ENCODE measurements around the gene UCP2.

UCP2 gene

DNA sequence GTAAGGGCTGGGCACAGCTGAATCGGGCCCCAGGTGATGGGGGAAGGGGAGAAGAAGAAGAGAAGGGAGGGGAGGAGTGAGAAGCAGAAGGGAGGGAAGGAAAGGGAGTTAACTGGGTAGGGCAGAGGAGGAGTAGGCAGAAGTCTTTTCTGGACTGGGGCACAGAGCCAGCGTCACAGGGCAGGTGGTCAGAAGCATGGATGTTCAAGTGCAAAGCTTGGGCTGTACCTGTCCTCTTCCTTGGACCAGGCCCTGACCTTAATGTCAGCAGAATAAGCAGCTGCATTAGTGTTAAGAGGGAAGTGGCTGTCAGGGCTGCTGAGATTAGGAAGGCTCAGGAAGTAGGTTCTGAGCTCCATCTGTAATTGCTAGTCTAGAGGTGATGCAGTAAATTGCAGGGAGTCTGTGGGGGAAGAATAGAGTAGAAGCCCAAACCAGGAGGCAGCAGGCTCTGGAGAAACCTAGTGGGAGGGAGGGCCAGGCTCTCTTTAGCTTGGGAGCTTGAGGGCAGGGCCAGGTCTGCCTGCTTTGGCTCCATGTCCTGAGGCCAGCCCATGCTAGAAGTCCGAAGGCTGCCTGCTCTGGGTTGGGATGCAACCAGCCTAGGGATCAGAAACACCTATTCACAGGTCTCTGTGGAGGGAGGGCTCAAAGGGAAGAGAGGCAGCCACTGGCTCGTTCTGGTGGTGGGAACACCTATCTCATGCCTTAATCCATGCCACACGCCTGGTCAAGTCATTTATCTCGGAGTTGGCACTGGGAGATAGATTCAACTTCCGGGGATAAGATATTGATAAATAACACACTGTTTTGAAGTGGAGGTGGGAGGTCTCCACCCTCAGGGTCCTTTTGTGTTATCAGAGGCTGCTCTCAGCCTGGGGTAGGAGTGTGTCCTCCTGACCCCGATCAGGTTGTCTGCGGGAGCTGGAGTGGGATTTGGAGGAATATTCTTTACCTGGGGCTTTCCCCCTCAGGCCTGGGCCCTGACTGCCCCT lies 28.0 kb upstream of the UCP2 start:
- in situ Hi-C loops (cut with MboI; ENCODE audit: low sequenced_read_pairs), result no loop called here

GRCh38 chr11:74009675-74010305 lies 27.1 kb upstream of the UCP2 start:
- in situ Hi-C loops (cut with MboI; ENCODE audit: low sequenced_read_pairs), result no loop called here

DNA sequence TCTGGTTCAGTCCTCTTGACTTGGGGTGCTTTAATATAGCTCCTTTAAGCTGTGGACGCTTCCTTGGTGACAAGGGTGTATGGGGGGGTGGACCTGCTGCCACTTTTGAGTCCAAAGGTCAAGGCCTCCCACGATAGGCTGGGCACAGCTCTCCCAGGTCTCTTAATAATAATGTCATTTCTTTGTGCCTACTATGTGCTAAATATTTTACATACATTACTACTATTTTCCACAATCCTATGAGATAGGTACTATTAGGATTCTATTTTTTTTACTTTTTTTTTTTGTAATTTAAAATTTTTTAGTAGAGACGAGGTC lies 26.5 kb upstream of the UCP2 start:
- in situ Hi-C loops (cut with MboI; ENCODE audit: low sequenced_read_pairs), result no loop called here

- in situ Hi-C loops (cut with MboI; ENCODE audit: low sequenced_read_pairs), result no loop called here
These were observed 26.0 kb upstream of the UCP2 start, which contains the start of gene UCP3 for GRCh38 chr11:74008373-74009229. TSS of gene UCP3 (minus strand) at chr11:74009085. CDS start at chr11:74007042, 2,043 bp downstream.

DNA sequence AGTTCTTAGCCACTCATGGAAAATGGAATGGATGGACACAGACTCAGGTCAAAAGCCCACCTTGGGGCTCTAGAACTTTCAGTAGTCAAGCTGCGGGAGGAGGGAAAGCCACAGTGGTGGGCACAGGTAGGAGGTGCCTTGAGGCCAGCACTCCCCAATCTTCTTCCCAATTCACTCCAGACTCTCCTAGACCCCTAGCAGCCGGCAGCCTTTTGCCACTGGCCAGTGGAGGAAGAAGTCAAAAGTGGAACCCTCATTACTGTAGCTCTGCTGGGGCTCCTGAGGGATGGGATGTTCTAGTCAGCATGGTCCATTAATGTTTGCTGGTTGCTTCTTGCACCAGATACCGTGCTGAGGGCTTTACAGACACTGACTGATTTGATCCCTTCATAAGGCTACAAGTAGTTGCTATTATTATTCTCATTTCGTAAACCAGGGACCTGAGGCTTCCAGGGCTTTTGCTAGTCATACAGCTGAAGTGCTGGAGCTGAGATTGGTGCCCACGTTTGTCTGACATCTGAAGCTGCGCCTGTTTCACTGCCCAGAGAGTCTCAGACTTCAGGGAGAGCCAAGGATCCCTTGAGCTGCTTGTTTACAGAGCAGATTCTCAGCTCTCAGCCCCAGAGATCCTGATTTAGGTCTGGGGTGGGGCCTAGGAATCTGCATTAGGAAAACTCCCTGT lies 25.2 kb upstream of the UCP2 start:
- in situ Hi-C loops (cut with MboI; ENCODE audit: low sequenced_read_pairs), result no loop called here

DNA sequence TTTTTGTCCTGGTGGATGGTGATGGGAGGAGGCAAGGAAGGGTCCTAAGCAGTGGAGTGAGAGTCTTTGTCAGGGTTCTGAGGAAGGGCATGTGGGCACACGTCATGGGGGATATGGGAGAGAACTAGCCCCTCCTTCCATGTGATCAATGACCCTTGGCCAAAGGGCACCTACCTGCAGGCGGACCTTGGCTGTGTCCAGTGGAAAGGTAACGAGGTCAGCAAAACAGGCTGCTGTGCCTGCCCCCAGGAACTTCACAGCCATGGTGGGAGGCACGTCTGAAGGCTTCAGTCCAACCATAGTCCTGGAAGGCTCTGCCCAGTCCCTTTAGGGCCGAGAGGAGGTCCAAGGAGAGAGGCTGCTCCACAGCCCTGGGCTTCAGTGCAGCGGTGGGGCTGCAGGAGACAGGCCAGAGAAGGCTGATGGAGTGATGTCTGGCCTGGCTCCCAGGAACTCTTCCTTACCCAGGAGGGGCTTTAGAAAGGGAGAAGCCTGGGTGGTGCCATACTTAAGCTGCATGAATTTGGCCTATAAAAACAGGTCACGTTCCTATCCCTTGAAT lies 24.2 kb upstream of the UCP2 start:
- in situ Hi-C loops (cut with MboI; ENCODE audit: low sequenced_read_pairs), result no loop called here

DNA sequence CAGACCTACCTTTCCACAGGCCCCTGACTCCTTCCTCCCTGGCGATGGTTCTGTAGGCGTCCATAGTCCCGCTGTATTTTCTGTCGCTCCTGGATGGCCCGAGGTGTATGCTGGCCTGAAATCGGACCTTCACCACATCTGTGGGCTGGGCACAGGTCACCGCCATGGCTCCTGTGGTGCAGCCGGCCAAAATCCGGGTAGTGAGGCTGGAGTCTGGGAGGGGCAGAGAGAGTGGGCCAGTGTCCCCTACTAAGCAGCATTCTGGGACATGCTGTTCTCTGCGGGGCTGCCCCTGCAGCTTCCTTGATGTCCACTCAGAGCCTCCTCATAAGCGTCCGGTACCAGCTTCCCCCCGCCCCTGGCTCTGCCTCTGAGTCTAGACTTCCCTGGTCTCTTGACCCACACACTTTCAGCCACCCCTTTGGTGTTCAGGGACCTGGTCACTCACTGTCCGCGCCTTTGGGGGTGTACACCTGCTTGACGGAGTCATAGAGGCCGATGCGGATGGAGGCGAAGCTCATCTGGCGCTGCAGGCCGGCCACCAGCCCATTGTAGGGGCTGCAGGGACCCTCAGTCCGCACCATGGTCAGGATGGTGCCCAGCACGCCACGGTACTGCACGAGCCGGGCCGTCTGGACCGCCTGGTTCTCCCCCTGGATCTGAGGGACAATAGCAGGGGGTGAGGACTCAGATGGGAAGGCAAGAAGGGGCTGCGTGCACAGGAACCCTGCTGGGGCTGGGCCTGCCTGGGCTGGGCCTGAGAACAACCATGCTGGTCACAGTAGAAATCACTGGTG lies 23.3 kb upstream of the UCP2 start:
- in situ Hi-C loops (cut with MboI; ENCODE audit: low sequenced_read_pairs), result no loop called here

DNA sequence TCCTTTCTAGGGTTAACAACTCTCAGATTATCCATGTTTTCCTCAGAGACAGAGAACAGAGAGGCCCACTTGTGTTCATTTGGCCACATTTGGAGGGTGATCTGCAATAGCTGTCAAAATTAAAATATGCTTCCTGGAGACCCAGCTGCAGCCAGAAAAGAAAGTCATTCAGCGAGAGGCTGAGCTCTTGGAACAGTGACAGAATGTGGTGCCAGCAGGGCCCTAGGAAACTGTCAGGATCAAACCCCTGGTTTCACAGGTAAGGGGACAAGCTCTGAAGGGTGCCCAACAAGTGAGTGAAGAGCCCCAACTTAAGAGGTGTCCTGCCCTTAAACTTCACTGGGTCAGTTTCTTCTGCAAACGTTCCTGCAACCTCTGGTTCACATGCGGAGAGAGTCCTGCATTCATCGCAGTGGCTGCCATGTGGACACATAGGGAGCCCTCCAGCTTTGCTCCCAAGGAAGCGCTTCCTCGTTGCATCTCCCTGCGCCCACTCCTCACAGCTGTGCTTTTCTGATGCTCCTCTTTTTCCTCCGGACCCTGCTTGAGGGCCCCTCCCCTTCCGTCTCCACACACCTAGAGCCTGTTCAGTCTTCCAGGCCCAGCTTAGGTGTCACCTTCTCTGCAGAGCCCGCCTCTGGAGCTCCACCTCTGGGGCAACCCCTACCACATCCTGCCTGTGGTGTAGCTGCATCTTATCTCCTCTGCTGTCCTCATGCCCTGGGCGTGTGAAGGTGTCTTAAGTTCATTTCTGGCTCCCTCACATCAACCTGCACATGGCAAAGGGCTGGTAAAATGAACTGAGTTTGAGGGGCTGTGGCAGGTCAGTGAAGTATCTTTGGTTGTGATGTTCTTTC lies 22.3 kb upstream of the UCP2 start:
- in situ Hi-C loops (cut with MboI; ENCODE audit: low sequenced_read_pairs), result no loop called here

- in situ Hi-C loops (cut with MboI; ENCODE audit: low sequenced_read_pairs), result no loop called here
These were observed 21.5 kb upstream of the UCP2 start for GRCh38 chr11:74004046-74004695.

DNA sequence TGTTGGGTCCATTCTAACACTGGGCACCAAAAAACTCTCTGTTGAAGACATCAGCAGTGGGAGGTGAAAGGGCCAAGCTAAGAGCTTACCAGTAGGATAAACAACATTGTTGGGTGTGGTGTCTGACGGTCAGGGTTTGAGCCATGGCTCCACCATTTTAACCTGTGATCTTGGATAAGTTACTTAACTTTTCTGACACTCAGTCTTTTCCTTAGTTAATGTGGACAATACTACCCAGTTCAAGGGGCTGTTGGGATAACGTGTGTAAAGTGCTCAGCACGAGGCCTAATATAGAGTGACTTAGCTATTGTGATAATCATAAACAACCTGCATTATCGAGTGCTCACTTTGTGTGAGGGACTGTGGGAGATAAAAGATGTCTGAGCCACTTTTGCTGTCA lies 20.2 kb upstream of the UCP2 start:
- in situ Hi-C loops (cut with MboI; ENCODE audit: low sequenced_read_pairs), result no loop called here

GRCh38 chr11:74001822-74002286 lies 19.2 kb upstream of the UCP2 start:
- in situ Hi-C loops (cut with MboI; ENCODE audit: low sequenced_read_pairs), result no loop called here

DNA sequence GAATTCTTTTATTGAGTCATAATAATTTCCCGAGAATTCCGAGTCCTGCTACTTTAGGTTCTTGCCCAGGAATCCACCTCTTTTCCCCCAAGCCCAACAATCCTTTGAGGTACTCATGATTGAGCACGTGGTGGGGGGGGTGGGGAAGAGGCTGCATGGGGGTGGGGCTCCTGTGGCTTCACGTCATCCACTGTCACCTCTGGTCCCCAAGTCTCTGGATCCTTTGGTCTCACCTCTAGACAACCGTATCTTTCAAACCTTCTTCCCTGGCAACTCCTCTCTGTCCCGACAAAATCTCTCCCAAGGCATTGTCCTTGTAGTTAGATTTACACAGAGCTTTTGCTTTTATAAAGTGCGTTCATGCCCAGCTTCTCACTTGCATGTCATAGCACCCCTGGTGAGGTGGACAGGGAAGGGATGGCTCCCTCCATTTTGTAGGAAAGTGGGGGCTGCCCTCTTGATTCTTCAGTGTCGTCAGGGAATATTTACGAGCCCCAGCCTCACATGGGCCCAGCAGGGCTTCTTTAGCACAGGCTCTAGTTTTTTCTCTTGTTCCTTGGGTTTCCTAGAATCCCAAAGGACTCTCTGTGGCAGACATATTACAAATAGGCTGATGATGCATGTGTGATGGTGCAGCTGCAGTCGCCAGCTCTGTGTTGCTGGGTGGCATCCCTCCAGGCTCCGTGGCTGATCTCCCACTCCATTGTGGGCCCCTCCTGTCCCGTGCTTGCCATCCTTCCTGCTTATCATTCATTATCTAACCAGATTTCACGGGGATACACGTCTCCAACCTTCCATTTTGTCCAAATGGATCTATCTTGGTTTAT lies 17.9 kb upstream of the UCP2 start:
- in situ Hi-C loops (cut with MboI; ENCODE audit: low sequenced_read_pairs), result no loop called here

- in situ Hi-C loops (cut with MboI; ENCODE audit: low sequenced_read_pairs), result no loop called here
These were observed 17.1 kb upstream of the UCP2 start for GRCh38 chr11:73999581-74000306.

DNA sequence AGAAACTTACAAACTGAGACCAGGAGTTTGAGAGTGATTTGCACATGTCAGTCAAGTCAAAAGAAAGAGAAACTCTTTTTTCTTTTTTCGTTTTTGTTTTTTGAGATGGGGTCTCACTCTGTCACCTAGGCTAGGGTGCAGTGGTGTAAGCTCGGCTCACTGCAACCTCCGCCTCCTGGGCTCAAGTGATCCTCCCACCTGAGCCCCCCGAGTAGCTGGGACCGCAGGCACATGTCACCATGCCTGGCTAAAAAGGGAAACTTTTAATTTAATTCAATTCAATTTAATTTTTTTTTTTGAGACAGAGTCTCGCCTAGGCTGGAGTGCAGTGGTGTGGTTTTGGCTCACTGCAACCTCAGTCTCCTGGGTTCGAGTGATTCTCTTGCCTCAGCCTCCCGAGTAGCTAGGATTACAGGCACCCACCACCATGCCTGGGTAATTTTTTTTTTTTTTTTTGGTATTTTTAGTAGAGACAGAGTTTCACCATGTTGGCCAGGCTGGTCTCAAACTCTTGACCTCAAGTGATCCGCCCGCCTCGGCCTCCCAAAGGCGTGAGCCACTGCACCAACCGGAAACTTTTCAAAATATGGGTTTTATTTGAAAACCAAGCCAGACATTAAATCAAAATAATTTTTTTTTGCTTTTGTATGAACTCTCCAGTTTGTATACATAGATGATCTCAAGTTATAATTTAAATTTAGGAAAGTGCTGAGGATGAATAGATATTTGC lies 16.4 kb upstream of the UCP2 start:
- in situ Hi-C loops (cut with MboI; ENCODE audit: low sequenced_read_pairs), result no loop called here

- in situ Hi-C loops (cut with MboI; ENCODE audit: low sequenced_read_pairs), result no loop called here
These were observed 14.6 kb upstream of the UCP2 start for GRCh38 chr11:73997120-73997770.
